GM08714 (cell line): ENCODE data around the gene FAM131C.
"Not testable (repeated sequence)": the region's sequence is repeated elsewhere in the genome, so short reads cannot be mapped to it uniquely, and the experiment has no call there.

Experiments
- H3K4me3 ChIP-seq: fragments of 200-500 bp; sonication (Bioruptor generic); 2 replicates; pipeline ENCODE4 v1.5.1; 2014; ENCODE audit warnings: mild to moderate bottlenecking, low read length, inconsistent platforms
- ZNF274 ChIP-seq: IDR thresholded peaks from 2 replicates; pipeline ENCODE4 v1.6.1; 2012; ENCODE audit warnings: mild to moderate bottlenecking, low read depth, low read length

Gene FAM131C

GRCh38 chr1:16051039-16051438 is 22.4 kb downstream of the FAM131C start:
- H3K4me3 ChIP-seq: no peak overlapping the region
- no peak for TF ChIP-seq ZNF274

GRCh38 chr1:16050328-16050727 is 23.1 kb downstream of the FAM131C start:
- no peak overlapping the region for H3K4me3 ChIP-seq
- no peak for TF ChIP-seq ZNF274

GRCh38 chr1:16048573-16049189 is 24.8 kb downstream of the FAM131C start:
- TF ChIP-seq ZNF274: no peak

GRCh38 chr1:16047791-16048475 is 25.5 kb downstream of the FAM131C start:
- no peak overlapping the region for H3K4me3 ChIP-seq
- no peak for TF ChIP-seq ZNF274

More at GRCh38 chr1:16048573-16049189, 24.8 kb downstream of the FAM131C start:
- no peak overlapping the region for H3K4me3 ChIP-seq

- H3K4me3 ChIP-seq: no peak overlapping the region
- no peak for TF ChIP-seq ZNF274
Measured at GRCh38 chr1:16046842-16047241, 26.6 kb downstream of the FAM131C start.

- H3K4me3 ChIP-seq: no peak overlapping the region
- TF ChIP-seq ZNF274: no peak
Measured at GRCh38 chr1:16043950-16044349, 29.5 kb downstream of the FAM131C start.

GRCh38 chr1:16043521-16043920 is 29.9 kb downstream of the FAM131C start, which contains the start of gene CLCNKB:
TSS of gene CLCNKB (plus strand) at chr1:16043782. CDS start at chr1:16044493, 711 bp downstream.
- TF ChIP-seq ZNF274: no peak
- no peak within 1 kb of the TSS for H3K4me3 ChIP-seq

GRCh38 chr1:16042654-16043053 is 30.8 kb downstream of the FAM131C start:
- not testable (repeated sequence) for H3K4me3 ChIP-seq

GRCh38 chr1:16042096-16042495 is 31.4 kb downstream of the FAM131C start:
- TF ChIP-seq ZNF274: no peak
- H3K4me3 ChIP-seq: no peak overlapping the region

GRCh38 chr1:16041200-16041599 is 32.3 kb downstream of the FAM131C start:
- TF ChIP-seq ZNF274: no peak
- no peak overlapping the region for H3K4me3 ChIP-seq

GRCh38 chr1:16039871-16040270 is 33.6 kb downstream of the FAM131C start:
- H3K4me3 ChIP-seq: not testable (repeated sequence)

GRCh38 chr1:16038620-16038912 is 34.9 kb downstream of the FAM131C start:
- no peak overlapping the region for H3K4me3 ChIP-seq
- no peak for TF ChIP-seq ZNF274

- not testable (repeated sequence) for H3K4me3 ChIP-seq
Measured at GRCh38 chr1:16036461-16036860, 37.0 kb downstream of the FAM131C start.

- H3K4me3 ChIP-seq: not testable (repeated sequence)
Measured at GRCh38 chr1:16033103-16033632, 40.3 kb downstream of the FAM131C start.

GRCh38 chr1:16032388-16033102 is 40.9 kb downstream of the FAM131C start:
- TF ChIP-seq ZNF274: no peak
- H3K4me3 ChIP-seq: no peak overlapping the region
